ENCODE results near the gene NOL6.

- TF ChIP-seq CTCF (conservative IDR thresholded peaks at IDR 0.05): no peak
- no peak for TF ChIP-seq ZFX (IDR thresholded peaks at IDR 0.05)
Observed at GRCh38 chr9:33442125-33442524, 31.6 kb downstream of the NOL6 start.
